HG02852 (cell line): ENCODE measurements around the gene PACS1.
A peak's percentile ranks its signal among the peaks of the same experiment; 100 is the strongest.

Source experiments
- ATAC-seq: cut with Tn5 transposase; IDR thresholded peaks from one replicate; pipeline ENCODE4 v1.9.1; 2021; ENCODE audit warnings: mild to moderate bottlenecking, moderate library complexity; ENCODE audit not compliant: unreplicated experiment

PACS1 gene

DNA sequence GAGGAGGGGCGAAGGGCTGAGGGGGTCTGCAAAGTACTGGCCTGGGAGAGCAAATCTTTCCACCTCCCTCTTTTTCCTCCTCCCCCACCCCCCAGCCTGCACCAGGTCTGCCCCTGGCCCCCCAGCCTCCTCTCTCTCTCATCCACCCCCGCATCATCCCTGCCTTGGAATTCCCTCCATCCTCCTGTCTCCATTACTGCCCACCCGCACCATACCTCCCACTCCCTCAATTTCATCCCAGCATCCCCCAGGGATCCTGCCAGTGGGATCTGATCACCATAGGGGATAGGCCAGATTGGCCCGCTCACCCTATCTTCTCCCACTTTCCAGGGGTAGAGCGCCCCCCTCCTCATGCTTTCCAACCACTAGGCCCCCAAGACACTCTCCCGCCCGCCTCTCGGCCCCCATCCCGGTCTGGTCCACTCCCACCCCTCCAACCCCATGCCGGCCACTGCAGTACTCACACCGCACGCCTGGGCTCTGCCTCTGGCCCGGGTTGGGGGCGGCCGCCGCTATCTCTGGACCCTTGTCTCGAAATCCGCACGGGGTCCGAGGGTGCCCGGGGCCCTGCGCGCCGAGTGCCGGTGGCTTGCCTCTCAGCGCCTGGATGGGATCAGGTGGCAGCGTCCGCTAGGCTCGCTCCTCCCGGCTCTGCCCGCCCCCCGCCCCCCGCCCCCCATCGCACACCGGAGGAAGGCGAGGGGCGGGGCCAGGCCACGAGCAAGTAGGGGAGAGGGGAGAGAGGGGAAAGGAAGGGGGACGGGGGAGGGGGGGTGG lies 21.3 kb upstream of the PACS1 start, which contains the start of gene GAL3ST3:
Gene GAL3ST3 (minus strand): TSS at position 615 of the 777 bp plus-strand sequence. CDS start 3,746 bp downstream, outside the sequence.
- no peak for ATAC-seq

DNA sequence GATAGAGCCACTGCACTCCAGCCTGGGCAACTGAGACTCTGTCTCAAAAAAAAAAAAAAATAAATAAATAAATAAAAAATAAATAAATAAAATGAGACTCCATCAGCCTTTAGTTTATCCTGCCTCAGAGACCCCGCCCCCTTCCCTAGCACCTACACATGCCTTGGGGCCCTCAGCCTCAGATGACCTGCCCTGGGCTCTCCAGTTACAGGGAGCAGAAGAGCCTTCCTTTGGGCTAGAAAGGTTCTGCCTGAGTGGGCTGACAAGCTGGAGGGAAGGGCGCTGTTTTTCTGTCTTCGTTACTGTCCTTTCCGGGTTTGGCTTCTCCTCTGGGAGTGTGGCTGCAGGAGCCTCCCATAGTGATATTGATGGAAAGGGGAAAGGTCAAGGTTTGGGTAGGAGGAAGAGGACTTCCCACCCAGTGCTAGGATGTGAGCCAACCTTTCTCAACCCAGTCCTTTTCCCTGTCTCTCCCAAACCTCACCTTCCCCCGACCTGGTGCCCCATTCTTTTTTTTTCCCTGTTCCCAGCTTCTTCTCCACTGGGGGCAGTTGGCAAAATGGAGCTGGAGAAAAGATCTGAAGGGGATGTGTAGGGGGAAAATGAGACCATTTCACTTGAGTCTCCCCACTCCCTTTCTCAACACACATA lies 19.4 kb upstream of the PACS1 start:
- ATAC-seq: no peak

DNA sequence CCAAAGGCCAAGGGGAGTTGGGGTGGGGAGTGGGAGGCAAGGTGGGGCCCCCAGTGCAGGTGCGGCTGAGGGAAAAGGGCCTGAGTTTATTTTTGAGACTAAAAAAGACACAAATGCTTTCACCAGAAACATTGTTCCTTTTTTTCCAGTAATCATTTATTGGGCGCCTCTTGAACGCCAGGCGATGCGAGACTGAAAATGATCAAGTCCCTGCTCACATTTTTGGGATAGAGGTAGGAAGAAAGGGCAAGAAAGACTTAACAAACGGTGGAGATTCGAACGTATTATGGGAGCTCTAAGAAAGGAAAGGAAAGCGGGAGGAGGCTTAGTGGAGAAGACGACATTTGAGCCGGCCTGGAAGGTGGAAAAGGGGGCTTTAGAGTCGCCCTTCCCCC lies 18.7 kb upstream of the PACS1 start:
- no peak for ATAC-seq

DNA sequence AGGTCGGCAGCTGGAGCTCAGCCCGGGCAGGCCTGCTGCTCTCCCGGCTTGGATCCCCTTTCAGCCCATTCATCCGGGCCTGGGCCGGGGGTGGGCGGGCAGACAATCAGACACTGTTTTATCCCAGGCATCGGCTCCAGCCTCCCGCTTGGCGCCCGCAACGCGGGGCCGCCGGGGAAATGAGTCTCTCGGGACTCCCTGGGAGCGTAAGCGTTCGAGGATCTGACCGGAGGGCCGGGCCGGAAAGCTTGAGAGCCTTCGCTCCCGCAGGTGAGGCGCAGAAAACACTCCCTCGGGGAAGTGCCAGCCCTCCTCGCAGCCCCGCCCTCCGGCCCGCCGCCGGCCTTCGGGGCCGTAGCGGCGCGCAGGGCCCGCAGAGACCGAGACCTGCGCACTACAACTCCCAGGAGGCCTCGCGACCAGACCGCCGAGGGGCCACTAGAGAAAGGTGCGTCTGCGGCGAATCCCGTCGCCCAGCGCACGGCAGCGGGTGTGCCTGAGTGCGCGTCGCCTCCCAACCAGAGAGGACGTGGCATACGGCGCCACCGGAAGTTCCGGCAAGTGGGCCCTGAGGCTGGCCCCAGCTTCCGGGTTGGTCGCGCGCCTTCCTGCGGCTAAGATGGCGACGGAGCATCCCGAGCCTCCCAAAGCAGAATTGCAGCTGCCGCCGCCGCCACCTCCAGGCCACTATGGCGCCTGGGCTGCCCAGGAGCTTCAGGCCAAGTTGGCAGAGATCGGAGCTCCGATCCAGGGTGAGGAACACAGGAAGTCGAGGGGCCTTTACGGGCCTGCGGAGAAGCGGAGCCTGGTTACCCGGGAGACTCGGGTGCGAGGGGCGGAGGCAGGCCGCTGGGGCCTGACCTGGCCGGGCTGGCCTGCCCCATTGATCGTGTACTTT lies 18.1 kb upstream of the PACS1 start, which contains the start of gene SF3B2:
Gene SF3B2 (plus strand): TSS at position 599 of the 898 bp plus-strand sequence. CDS start 21 bp downstream, at position 620.
- peak; percentile 93 for ATAC-seq

DNA sequence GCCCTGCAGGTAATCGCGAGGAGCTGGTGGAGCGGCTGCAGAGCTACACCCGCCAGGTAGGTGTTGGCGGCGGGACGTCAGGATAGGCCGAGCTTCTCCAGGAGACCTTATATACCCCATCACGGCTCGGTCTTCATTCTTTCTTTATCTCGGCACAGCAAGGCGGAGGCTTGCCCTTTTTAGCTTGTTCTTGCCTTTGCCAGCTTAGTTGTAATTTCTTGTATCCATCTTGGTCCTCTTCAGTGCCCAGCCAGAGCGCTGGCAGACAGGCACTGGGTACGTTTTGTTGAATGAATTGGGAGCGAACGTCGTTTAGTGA lies 17.4 kb upstream of the PACS1 start:
- no peak for ATAC-seq

DNA sequence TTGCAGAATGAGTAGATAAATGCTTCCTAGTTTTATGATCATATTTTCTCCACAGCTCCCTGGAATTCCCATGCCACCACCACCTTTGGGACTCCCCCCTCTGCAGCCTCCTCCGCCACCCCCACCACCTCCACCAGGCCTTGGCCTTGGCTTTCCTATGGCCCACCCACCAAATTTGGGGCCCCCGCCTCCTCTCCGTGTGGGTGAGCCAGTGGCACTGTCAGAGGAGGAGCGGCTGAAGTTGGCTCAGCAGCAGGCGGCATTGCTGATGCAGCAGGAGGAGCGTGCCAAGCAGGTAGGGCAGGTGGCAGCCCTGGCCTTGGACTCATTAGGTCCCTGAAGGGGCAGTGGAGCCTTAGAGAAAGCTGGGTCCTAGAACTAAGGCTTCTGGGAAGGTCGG lies 15.1 kb upstream of the PACS1 start:
- no peak for ATAC-seq

DNA sequence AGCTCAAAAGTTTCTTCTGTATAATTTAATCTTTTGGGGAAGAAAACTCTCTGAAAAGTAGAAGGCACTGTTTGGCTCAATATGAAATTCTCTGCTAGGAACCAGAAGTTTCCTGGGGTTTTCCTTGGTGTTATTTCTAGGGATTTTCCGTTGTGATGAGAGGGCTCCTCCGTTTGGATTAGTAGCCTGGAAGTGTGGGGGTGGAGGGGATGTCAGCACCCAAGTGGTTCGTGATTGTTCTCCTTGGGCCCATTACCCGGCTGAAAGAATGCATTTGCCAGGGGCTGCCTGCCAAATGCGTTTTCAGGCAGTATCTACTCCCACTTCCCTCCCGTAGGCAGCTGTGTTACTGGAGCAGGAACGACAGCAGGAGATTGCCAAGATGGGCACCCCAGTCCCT lies 13.6 kb upstream of the PACS1 start:
- ATAC-seq: no peak

DNA sequence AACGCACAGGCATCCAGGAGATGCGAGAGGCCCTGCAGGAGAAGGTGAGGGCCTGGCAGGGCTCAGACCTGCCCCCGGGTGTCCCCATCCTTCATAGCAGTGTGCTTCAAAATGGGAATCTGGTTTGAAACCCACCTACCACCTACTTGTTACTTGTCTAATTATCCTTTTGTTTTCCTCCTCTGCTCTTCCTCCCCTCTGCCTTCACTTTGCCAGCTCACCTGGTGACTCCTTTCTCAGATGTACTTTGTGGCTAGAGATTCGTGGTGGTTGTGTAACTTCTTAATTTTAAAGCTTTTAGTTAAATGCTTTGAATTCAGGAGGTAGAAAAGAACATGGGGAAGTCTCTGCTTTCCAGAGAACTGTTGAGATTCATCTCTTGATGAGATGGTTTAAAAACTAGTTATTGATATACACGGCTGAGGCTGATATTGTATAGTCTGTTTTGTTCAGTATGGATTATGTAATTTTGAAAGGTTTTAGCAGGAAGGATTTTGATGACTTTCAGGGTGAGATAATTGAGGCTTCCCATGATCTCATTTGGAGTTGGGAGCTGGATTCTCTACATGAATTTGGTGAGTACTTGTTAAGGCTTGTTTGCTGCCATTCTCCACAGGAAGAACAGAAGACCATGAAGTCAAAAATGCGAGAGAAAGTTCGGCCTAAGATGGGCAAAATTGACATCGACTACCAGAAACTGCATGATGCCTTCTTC lies 9.9 kb upstream of the PACS1 start:
- ATAC-seq: no peak

DNA sequence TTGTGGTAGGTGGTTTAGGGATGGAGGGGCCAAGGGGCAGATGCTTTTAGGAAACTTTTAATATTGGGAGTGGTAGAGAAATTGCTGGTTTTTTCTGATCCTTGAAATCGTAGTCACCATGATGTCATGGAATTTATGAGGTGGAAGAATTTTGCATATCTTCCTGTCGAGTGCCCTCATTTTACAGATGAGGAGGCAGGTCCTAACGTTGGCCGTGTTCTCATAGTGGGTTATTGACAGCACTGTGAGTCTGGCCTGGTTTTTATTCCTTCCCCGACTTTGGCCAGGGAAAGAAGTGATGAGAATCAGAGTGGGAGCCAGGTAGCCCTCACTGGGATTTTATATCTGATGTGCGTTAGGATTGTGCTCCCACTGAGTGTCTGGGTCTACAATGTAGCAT lies 8.8 kb upstream of the PACS1 start:
- ATAC-seq: no peak

DNA sequence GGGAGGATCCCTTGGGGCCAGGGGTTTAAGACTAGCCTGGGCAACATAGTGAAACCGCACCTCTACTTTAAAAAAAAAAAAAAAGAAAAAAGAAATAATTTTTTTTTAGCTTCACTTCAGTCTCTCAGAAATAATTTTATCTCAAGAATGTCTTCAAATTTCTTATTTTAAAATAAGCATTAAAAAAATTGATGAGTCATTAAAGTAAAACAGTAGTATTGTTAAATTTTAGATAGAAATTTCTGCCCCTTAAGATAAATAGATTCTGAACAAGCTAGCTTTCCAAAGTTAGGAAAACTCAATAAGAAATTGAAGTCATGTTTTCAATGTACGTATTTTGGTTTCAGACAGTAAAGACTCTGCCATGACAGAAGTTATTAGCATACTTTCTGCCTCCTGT lies 7.7 kb upstream of the PACS1 start:
- no peak for ATAC-seq

DNA sequence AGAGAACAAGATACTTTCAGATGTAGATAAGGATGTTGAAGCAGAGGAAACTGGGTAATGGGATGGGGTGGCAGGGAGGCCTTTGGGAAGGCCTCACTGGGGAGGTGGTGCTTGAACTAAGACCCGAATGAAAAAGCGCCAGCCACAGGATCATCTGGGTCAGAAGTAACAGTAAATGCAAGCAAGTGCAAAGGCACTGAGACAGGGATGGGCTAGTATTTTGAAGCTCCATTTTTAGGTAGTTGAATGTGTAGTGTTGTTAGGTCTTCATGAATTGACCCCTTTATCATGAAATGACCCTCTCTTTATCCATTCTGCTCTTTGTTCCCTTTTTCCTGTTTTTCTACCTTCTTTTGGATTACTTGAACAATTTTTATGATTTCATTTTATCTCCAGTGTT lies 6.2 kb upstream of the PACS1 start:
- ATAC-seq: no peak

DNA sequence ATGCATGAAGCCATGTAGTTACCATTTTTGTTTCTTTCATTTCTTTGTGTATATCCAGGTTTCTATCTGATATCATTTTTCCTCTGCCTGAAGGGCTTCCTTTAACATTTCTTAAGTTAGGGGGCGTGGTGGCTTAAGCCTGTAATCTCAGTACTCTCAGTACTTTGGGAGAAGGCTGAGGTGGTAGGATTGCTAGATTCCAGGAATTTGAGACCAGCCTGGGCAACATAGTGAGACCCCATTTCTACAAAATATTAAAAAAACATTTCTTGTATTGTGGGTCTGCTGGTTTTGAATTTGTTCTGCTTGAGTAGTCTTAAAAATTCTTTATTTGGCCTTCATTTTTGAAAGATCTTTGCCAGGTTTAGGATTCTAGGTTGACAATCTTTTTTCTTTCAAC lies 5.5 kb upstream of the PACS1 start:
- ATAC-seq: no peak

DNA sequence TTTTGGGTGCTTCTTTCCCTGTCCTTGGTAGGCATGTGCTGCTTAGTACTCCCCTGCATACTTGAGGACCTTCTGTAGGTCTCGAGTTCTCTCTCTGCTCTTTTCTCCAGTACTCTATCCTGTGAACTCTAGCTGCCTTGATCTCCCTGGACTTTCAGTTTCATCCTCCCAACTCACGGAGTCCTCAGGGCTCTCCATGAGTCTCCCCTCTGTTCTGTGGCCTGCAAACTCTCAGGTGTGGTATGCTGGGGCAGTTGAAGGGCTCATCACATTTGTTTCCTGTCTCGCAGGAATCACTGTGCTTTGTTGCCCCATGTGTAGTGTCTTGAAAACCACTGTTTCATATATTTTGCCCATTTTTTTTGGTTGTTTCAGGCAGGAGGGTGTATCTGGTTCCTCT lies 3.3 kb upstream of the PACS1 start:
- ATAC-seq: no peak

DNA sequence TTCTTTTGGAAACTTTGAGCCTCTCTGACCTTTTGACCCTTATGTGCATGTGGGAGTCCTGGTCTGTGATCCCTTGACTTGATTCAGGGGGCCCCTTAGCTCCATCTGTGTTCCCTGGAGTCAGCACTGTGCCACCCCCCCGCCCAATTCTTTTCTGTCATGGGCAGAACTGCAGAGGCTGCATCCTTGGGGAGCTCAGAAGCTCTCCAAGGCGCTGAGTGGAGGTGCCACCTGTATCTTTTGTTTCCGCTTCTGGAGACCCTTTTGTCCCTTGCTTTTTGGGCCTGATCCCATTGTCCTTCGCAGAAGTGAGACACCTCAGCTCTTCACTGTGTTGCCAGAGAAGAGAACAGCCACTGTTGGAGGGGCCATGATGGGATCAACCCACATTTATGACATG lies 2.4 kb upstream of the PACS1 start:
- no peak for ATAC-seq

DNA sequence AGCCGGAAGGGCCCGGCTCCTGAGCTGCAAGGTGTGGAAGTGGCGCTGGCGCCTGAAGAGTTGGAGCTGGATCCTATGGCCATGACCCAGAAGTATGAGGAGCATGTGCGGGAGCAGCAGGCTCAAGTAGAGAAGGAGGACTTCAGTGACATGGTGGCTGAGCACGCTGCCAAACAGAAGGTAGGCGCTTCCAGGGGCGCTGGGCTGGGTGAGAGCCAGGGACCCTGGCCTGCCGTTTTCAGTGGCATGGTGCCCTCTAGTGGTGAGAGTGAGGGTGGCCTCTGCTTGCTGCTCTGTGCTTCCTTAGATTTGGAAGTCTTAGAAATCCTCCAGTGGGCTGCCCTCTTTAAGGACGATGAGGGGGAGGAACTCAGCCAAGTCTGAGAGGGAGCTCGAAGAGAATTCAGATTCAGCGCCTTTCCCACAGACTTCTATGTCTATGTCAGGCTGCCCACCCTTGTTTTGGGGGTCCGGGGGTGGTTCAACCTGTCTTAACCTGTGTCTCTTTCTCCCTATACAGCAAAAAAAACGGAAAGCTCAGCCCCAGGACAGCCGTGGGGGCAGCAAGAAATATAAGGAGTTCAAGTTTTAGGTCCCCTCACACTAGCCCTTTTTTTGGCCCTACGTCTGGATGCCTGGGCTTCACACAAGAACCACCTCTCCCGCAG lies 1.8 kb upstream of the PACS1 start:
- no peak for ATAC-seq

DNA sequence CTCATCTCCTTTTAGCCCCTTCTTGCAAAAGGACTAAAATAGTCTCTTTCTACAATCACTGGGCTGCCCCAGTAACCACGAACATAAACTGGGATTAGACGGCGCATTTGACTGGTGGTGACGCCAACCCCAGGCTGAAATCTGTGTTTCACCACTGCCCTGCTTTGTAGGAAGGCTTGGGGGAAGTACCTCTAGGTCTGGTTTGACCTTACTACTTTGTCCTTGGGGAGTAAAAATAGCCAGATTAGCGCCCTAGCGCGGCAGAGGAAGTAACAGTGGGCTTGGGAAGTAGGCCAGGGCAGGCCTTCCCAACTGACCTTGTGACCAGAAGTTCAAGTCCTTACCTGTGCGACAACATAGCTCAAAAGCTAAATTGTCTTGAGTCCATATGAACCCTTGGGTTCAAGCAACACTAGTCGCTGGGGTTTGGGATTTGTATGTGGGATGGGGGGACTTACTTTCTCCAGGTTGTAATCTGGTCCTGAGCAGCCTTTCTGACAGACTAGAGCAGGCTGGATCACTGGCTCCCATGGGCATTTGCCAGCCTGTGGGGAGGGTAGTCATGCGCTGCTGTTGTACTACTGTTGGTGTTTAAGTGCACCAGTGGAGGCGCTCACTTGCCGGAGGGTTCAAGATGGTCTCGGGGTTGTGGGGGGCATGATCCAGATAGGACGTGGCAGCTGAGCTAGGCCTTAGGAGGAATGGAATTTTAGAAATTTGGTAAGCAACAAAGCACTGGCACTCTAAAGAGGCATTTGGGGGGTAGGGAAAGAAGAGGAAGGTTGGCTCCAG lies 953 bp upstream of the PACS1 start:
- no peak for ATAC-seq

DNA sequence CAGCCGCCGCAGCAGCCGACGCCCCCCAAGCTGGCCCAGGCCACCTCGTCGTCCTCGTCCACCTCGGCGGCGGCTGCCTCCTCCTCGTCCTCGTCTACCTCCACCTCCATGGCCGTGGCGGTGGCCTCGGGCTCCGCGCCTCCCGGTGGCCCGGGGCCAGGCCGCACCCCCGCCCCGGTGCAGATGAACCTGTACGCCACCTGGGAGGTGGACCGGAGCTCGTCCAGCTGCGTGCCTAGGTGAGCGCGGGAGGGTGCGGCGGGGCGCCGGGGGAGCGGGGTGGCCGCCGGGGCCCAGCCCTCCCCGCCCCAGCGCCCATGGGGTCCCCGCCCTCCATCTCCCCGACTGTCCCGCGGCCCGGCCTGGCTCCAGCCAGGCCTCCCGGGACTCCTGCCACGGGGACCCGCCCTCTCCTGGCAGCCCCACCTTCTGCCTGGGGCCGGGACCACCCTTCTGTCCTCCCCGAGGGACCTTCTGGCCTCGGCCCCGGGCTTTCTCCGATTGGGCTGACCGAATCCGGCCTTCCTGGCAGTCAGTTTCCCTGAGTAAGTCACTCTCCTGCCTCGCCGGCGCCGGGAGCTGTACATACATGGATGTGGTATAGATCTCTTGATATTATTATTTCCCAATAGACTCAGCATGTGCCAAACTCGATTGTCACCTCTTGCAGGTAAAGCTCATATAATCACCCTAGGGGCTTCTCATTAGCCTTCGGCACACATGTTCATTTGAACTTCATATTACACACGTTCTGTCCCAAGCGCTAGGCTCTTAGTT lies 720 bp downstream of the PACS1 start:
- peak; percentile 16 for ATAC-seq

DNA sequence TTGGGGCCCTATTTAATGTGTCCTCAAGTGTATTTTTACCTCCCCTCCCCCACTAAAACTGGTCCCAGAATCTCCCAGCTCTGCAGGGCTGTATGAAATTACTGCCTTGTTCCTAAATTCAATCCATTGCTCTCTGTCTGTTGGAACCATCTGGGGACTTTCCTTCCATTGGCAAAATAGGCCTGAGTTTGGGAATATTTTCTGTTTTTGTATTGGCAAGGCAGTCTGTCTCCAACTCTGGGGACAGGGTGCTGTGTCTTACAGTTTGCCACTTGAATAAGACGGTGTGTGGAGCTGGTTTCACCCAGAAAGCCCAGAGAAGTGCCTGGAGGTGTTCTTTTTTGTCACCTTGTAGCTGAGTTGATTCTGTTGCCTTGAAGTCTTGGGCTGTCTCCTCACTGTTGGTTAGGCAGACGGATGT lies 1.3 kb downstream of the PACS1 start:
- ATAC-seq: no peak

DNA sequence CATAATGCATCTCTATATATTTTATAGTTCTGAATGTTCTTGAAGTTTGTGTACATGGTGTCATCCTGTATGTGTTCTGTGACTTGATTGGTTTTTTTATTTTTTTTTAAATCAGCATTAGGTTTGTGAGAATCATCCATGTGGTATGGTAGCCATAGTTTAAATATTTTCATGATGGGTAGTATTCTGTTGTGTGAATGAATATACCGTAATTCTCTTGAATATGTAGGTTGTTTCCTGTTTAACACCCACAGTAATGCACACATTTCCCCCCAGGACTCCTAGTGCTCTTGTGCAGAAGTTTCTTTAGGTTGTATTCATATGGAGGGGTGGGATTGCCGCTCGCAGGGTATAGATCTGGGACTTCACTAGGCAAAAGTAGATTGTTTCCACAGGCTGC lies 2.0 kb downstream of the PACS1 start:
- no peak for ATAC-seq
